HG03095 (cell line): Measurements from ENCODE around the gene IL17F.
"Not testable (repeated sequence)": the region's sequence is repeated elsewhere in the genome, so short reads cannot be mapped to it uniquely, and the experiment has no call there.

Experiments used
- ATAC-seq: cut with Tn5 transposase; IDR thresholded peaks from one replicate; pipeline ENCODE4 v1.9.1; 2021; ENCODE audit warnings: moderate library complexity; ENCODE audit not compliant: unreplicated experiment

The IL17F gene

GRCh38 chr6:52249078-52249477, 4.8 kb upstream of the IL17F start:
- ATAC-seq = no peak

DNA sequence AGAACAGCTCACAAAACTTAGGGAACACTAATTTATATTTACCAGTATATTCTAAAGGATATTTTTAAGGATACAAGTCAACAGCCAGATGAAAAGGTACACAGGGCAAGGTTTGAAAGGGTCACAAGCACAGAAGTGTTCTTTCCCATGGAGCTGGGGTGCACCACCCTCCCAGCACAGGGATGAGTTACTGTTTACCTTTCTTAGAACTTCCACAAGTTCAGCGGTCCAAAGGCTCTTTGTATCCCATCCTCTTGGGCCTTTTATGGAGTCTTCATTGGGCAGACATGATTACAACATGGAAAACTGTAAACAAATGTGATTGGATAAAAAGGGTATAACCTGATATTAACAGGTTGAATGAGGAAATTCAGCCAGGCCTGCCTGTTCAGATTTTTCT, 1.1 kb upstream of the IL17F start:
- ATAC-seq = no peak

- ATAC-seq = no peak
Observed at GRCh38 chr6:52243282-52243893, 912 bp downstream of the IL17F start.

GRCh38 chr6:52241819-52242218, 2.5 kb downstream of the IL17F start:
- no peak for ATAC-seq

GRCh38 chr6:52233975-52234823, 10.1 kb downstream of the IL17F start:
- peak; percentile 80 for ATAC-seq

- ATAC-seq = no peak
Observed at GRCh38 chr6:52233005-52233404, 11.3 kb downstream of the IL17F start.

DNA sequence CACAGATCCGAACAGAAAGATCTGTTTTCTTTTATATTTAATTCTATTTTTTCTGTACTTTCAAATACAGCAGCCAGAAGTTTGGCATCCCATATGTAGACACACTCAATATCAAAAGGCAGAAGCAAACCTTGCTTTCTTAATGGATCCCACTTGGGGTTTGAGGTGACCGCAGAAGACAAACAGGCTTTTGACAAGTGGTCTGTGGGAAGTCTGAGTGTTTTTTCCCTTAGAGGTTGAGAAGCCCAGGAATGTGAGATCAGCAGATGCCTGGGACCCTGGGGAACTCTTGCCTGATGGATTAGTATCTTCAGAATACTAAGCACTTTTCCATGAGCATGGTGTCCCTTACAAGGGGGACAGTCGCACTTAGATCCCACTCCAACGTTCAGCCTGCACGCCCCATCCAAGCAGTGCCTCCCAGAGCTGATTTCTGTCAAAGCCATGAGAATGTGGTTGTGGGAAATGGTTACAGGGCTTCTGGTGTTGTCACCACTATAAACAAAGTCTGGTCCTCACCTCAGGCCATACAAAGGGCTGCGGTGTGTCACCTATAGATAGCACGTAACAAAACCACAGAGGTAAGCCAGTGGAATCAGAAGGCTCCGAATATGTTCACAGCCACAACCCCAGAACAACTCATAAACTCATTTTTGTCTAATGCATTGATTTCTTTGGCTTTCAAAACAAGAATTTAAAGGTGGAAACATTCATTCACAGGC, 12.7 kb downstream of the IL17F start:
- ATAC-seq = no peak

DNA sequence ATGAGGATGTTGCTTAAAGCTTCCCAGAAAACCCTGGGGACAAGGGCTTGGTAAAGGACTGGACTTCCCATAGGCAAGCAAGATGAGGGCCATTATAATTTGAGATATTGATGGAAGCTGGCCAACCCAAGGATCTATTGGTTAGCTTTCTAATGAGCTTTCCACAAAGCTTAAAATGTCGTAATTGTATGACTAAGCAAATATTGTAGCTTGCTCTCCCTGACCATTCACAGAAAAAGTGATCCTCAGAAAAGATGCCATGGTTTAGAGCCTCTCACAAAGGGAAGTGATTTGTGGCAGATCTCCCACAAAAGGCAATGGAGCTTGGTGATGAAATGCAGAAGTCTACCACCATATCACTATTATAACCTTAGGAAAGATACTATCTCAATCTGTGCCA, 13.6 kb downstream of the IL17F start:
- no peak for ATAC-seq

DNA sequence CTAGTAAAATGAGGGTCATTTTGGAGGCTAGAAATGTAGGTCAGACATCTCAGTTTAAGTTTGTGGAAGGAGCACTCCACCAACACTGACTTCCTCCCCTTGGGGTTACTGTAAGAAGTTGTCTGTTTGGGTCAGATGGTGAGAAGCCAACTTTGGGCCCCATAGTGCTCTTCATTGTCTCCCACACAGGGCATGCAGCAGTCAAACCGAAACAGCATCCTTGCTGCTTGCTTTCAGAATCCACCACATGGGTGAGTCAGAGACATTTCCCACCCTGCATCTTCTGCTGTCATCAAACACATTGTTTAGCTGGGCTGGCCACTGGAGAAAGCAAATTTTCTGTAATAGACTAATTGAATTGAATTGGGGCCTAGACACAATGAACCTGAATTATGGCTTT, 16.8 kb downstream of the IL17F start:
- ATAC-seq = peak; percentile 100

DNA sequence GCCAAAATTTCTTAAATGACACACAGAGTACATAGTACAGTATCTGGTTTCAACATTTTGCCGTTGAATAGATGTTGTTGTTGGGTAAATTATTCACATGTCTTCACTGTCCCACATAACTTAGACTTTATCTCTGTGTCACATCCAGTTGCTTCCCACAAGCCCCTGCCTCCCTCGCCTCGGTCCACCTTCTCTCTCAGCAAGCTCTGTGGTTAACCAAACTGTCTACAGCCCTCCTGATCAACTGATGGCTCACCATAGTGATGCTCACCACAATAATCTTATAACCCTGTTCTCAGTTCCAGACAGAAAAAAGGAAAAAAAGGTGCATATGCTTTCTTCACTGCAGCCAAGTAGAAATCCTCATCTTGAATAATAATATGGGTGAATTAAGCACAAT, 23.0 kb downstream of the IL17F start:
- peak; percentile 63 for ATAC-seq

GRCh38 chr6:52217761-52218160, 26.5 kb downstream of the IL17F start:
- ATAC-seq = no peak

DNA sequence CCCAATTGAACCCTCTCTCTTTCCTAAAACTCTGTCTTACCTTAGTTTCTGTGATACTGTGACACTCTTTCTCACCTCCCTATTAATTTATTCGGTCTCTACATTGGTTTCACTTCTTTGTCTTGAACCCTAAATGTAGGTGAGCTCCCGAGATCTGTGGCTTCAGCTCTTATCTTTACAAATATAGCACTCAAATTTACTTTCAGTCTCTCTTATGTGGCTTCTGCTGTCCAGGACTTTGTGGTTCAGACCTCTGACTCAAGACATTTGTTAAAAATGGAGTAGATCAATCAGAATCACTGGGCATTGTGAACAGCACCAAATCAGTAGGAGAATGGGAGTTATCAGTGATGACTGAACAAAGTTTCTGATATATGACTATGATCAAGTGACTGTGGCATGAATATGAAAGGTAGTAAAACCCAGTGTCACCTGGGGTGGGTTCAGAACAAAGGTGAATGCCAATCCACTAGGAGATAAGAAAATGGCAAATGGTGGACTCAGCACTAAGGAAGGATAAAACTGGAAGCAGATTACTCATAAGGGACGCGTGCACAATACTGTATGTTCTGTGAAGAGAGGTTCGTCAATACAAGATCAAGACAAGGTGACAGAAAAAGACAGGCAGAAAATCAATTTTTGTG, 27.2 kb downstream of the IL17F start:
- ATAC-seq = no peak

DNA sequence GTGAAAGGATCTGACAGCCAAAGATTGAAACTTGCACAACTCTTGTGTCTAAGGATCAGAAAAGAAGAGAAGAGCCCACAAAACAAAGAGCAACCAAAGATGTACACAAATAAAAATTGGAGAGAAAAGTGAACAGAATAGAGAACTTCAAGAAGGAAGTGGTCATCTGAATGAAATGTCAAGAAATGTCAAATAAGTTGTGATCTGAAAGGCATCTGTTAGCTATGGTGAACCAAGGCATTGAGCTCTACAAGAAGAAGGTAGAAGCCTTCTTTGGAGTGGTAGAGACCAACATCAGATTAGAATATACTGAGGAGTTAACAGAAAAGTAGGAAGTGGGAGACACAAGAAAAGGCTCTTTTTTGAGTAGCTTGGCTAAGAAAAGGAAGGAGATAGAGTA, 28.5 kb downstream of the IL17F start:
- no peak for ATAC-seq

GRCh38 chr6:52213127-52213526, 31.2 kb downstream of the IL17F start:
- no peak for ATAC-seq

GRCh38 chr6:52210227-52210626, 34.1 kb downstream of the IL17F start:
- ATAC-seq = peak; percentile 84

DNA sequence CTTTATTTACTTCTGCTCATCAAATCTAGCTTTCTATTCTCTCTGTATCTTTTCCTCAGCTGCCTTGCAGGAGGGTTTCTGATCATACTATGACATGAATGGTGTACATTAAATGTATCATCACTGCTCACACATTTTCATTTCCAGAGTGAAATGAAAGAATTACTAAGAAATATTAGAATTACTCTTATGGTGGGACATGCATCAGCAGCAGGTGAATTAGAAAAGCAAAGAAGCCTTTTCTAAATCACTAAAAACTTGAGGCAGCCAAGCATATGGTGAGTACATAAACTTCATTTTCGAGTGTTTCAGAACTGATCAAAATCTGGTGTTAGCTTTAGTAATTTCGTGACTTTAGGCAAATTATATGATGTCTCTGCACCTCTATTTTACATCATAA, 34.5 kb downstream of the IL17F start:
- ATAC-seq = peak; percentile 46

DNA sequence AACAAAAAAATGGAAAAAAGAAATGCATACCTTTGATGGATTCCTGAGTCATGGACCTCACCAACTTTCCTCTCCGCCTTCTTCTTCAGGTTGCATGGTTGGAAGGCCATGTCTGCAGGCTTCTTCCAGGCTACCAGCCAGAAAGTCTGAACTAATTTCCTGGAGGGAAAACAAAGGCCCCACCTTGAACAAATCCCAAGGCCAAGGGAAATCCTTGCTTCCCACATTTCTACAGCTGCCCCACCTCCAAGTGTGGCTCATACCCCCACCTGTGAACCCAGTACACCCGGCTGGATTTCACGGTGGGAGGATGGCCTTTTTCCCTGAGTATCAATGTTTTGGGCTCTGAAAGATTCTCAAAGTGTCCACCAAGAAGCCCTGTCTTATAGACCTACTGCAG, 35.7 kb downstream of the IL17F start:
- no peak for ATAC-seq

DNA sequence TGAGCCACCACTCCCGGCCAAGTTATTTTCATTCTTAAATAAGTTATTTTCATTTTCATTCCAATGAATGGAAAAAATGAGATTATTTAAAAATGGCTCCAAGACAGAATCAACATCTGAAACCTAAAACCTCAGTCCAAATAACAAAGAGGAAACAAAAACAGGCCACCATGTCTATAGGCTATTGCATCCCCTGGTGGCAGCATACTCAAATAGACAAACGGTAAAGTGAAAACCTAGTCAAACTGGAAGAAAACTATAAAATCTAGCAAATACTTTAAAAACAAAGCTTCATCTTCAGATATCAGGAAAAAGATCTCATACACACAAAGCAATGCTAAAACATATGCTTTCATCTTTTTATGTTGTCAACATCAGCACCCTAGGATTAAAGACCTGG, 37.2 kb downstream of the IL17F start:
- no peak for ATAC-seq

DNA sequence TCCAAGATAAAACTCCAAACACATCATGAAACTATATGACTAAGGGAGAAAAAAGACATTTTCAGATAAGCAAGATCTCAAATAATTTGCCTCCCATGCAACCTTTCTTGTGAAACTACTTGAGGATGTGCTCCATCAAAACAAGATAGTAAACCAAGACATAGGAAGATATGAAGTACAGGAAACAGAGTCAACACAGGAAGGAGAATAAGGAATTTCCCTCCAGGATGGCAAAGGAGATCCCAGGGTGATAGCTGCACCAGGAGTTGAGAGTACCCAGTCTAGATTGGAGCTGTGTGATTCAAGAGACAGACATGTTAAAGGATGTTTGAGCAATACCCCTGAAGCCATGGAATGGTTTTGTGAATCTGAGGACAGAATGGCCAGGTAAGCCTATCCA, 42.8 kb downstream of the IL17F start:
- ATAC-seq = no peak

GRCh38 chr6:52201046-52201445, 43.3 kb downstream of the IL17F start:
- no peak for ATAC-seq

DNA sequence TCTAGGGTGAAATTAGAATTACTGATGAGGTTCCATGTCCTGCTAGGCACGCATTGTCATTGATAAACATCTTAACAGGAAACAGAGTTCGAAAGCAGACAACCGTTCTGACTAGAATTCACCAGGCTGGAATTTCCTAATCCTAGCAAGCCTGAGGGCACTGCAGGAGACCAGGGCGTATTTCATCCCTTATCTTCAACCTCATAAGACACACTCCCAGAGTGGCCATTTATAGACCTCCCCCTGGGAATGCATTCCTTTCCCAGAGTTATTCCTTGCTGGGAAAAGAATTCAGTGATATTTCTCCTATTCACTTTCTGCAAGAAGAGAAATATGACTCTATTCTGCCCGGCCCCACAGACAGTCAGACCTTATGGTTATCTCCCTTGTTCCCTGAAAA, 44.2 kb downstream of the IL17F start:
- ATAC-seq = not testable (repeated sequence)
